ENCODE results near the gene MUC12. TPM values are rescaled to one million over a fixed set of nuclear protein-coding genes. Genes with fewer than 3 reads are reported as not detected.
"Not testable (repeated sequence)": the region's sequence is repeated elsewhere in the genome, so short reads cannot be mapped to it uniquely, and the experiment has no call there.

The MUC12 gene
- total RNA-seq, 1 experiment from 2014 or later, result 0.72 TPM

- DNase-seq (ENCODE audit: low read depth), result not testable (repeated sequence)
These were observed 15.8 kb downstream of the MUC12 start for GRCh38 chr7:100985033-100985797.

GRCh38 chr7:100991631-100992030 is 22.3 kb downstream of the MUC12 start:
- DNase-seq (ENCODE audit: low read depth), result no peak

GRCh38 chr7:100992280-100992679 is 22.9 kb downstream of the MUC12 start:
- not testable (repeated sequence) for DNase-seq (ENCODE audit: low read depth)

GRCh38 chr7:100994671-100995070 is 25.3 kb downstream of the MUC12 start:
- not testable (repeated sequence) for DNase-seq (ENCODE audit: low read depth)

DNA sequence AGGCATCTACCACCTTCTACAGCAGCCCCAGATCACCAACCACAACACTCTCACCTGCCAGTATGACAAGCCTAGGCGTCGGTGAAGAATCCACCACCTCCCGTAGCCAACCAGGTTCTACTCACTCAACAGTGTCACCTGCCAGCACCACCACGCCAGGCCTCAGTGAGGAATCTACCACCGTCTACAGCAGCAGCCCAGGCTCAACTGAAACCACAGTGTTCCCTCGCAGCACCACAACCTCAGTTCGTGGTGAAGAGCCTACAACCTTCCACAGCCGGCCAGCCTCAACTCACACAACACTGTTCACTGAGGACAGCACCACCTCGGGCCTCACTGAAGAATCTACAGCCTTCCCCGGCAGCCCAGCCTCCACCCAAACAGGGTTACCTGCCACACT is 29.2 kb downstream of the MUC12 start:
- not testable (repeated sequence) for DNase-seq (ENCODE audit: low read depth)

DNA sequence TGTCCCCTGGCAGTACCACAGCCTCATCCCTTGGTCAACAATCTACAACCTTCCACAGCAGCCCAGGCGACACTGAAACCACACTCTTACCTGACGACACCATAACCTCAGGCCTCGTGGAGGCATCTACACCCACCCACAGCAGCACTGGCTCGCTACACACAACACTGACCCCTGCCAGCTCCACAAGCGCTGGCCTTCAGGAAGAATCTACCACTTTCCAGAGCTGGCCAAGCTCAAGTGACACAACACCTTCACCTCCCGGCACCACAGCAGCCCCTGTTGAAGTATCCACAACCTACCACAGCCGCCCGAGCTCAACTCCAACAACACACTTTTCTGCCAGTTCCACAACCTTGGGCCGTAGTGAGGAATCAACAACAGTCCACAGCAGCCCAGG is 30.0 kb downstream of the MUC12 start:
- DNase-seq (ENCODE audit: low read depth), result not testable (repeated sequence)

GRCh38 chr7:101000025-101000424 is 30.7 kb downstream of the MUC12 start:
- not testable (repeated sequence) for DNase-seq (ENCODE audit: low read depth)

DNA sequence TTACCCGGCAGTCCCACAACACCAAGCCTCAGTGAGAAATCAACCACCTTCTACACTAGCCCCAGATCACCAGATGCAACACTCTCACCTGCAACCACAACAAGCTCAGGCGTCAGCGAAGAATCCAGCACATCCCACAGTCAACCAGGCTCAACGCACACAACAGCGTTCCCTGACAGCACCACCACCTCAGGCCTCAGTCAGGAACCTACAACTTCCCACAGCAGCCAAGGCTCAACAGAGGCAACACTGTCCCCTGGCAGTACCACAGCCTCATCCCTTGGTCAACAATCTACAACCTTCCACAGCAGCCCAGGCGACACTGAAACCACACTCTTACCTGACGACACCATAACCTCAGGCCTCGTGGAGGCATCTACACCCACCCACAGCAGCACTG is 33.0 kb downstream of the MUC12 start:
- DNase-seq (ENCODE audit: low read depth), result not testable (repeated sequence)

GRCh38 chr7:101007361-101007760 is 38.0 kb downstream of the MUC12 start:
- DNase-seq (ENCODE audit: low read depth), result not testable (repeated sequence)

- no peak for DNase-seq (ENCODE audit: low read depth)
These were observed 40.3 kb downstream of the MUC12 start for GRCh38 chr7:101009629-101010028.

- no peak for DNase-seq (ENCODE audit: low read depth)
These were observed 43.6 kb downstream of the MUC12 start for GRCh38 chr7:101012931-101013330.

- no peak for DNase-seq (ENCODE audit: low read depth)
These were observed 46.3 kb downstream of the MUC12 start for GRCh38 chr7:101015626-101016025.

DNA sequence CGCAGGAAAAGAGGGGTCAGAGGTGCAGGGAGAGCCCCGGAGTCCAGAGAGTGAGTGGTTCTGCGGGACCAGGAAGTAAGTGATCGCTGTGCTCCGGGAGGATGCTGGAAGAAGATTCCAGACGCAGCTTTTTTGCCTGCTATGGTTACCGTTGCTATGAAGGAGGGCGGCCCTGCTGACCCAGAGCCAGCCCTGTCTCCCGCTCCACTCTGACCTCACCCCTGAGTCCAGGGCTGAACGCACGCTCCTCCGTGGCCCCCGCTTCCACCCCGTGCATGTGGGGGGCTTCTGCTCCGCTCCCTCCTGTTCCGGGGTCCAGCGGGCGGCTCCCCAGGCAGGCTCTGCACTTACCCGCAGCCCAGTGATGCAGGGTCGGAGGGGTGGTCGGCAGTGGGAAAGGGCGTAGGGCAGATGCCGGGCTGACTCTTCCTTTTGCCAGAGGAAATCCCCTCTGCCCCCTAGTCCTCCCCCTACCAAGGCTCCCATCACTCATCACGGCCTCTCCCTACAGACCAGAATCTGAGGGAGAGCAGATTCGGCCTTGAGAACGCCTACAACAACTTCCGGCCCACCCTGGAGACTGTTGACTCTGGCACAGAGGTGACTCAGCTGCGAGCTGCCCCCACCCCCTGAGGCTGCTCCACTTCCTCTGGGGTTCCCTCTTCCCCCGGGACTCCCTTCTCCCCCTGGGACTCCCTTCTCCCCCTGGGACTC is 47.9 kb downstream of the MUC12 start:
- DNase-seq (ENCODE audit: low read depth), result peak; percentile 86

DNA sequence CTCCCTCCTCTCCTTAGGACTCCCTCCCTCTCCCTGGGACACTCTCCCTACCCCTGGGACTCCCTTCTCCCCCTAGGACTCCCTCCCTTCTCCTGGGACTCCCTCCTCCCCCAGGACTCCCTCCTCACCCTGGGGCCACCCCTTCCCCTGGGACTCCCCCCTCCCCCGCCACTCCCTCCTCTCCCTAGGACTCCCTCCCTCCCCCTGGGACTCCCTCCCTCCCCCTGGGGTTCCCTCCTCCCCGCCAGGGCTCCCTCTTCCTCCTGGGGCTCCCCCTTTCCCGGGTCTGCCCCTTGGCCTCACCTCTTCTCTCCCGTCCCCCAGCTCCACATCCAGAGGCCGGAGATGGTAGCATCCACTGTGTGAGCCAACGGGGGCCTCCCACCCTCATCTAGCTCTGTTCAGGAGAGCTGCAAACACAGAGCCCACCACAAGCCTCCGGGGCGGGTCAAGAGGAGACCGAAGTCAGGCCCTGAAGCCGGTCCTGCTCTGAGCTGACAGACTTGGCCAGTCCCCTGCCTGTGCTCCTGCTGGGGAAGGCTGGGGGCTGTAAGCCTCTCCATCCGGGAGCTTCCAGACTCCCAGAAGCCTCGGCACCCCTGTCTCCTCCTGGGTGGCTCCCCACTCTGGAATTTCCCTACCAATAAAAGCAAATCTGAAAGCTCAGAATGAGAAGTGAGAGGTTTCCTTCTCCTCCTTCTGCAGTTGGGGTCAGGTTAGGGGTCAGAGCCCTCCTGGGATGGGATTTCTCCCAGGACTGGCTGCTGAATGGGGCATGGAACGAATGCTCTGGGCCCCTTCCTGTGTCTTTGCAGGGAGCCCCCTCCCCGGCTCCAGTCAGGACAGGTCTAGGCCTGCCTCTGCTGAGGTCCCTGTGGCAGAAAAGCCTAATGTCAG is 49.2 kb downstream of the MUC12 start:
- DNase-seq (ENCODE audit: low read depth), result no peak

DNA sequence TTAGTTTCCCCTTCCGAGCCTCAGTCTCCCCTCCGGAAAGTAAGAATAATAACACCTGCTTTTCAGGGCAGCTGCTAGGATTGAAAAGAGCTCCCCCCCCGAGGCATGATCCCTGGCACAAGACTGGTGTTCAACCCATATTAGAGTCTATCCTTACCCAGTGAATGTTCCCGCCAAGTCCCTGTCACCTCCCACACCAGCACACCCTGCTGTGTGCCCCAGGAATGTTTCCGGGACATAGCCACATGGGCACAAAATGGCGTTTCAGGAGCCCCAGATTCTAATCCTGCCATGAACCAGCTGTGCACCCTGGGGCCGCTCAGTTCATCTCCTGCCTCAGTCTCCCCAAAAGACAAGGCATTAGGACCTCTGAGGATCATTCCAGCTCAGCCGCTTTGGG is 51.1 kb downstream of the MUC12 start:
- DNase-seq (ENCODE audit: low read depth), result no peak

GRCh38 chr7:101021703-101022102 is 52.3 kb downstream of the MUC12 start:
- DNase-seq (ENCODE audit: low read depth), result no peak

GRCh38 chr7:101023839-101024238 is 54.5 kb downstream of the MUC12 start:
- no peak for DNase-seq (ENCODE audit: low read depth)

DNA sequence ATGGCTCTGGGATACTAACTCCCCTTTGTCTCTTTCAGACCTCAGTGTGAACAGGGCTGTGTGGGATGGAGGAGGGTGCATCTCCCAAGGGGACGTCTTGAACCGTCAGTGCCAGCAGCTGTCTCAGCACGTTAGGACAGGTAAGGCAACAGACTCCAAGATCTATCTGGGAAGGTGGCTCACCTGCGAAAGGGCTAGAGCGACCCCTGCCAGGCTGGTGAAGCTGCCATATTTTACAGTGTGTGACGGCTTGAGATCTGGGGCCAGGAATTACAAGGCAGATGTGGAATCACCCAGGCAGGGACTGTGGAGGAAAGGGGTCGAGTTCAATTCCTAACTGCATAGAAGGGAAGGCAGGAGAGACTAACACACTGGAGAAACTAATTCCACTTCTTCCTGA is 61.7 kb downstream of the MUC12 start:
- no peak for DNase-seq (ENCODE audit: low read depth)

GRCh38 chr7:101035941-101036340 is 66.6 kb downstream of the MUC12 start:
- DNase-seq (ENCODE audit: low read depth), result no peak

- DNase-seq (ENCODE audit: low read depth), result not testable (repeated sequence)
These were observed 71.9 kb downstream of the MUC12 start for GRCh38 chr7:101041283-101041682.

DNA sequence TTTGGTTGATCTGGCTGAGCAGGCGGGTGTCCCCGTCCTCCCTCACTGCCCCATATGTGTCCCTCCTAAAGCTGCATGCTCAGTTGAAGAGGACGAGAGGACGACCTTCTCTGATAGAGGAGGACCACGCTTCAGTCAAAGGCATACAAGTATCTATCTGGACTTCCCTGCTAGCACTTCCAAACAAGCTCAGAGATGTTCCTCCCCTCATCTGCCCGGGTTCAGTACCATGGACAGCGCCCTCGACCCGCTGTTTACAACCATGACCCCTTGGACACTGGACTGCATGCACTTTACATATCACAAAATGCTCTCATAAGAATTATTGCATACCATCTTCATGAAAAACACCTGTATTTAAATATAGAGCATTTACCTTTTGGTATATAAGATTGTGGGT is 89.0 kb downstream of the MUC12 start:
- DNase-seq (ENCODE audit: low read depth), result peak; percentile 58

DNA sequence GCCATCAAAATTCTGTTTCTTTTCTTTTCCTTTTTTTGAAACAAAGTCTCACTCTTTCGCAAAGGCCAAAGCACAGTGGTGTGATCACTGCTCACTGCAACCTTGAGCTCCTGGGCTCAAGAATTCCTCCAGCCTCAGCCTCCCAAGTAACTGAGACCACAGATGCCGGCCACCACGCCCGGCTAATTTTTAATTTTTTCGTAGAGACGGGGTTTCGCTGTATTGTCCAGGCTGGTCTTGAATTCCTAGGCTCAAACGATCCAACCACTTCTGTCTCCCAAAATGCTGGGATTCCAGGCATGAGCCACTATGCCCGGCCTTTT is 90.2 kb downstream of the MUC12 start:
- DNase-seq (ENCODE audit: low read depth), result no peak
